ENCODE data around the gene IGIP. TPM values are rescaled to one million over a fixed set of nuclear protein-coding genes. Genes with fewer than 3 reads are reported as not detected.

The IGIP gene
- total and polyA plus RNA-seq, 9 donors, result 6.8 to 17.3 (median 12.9) TPM

GRCh38 chr5:140111859-140112551 lies 13.7 kb upstream of the IGIP start:
- H3K27ac ChIP-seq, result peak overlapping the region; percentile 82 to 89
- no peaks in the 10 kb centered on the region for H3K36me3 ChIP-seq
- TF ChIP-seq POLR2A (IDR thresholded peaks at IDR 0.05) (no peak), CTCF (IDR thresholded peaks at IDR 0.05) (no peak), EP300 (IDR thresholded peaks at IDR 0.05) (no peak)
- no peak for DNase-seq
- H3K4me3 ChIP-seq, result no peak overlapping the region
- 69 to 77% (median 71%) methylated on average over 8 of the region's 8 CpGs for WGBS, 3 donors
- peaks cover 17% of the 10 kb centered on the region for H3K4me1 ChIP-seq (ENCODE audit: insufficient read depth)
- no peaks in the 10 kb centered on the region for H3K27me3 ChIP-seq
- intact Hi-C loops (cut with DNase I), result no loop called here
- H3K9me3 ChIP-seq, result no peaks in the 10 kb centered on the region

- DNase-seq, result peak in 1 of 5 donors; percentile 23
- 3 to 12% (median 7%) methylated on average over 11 to 13 of the region's 13 CpGs for WGBS, 3 donors
- no peaks in the 10 kb centered on the region for H3K36me3 ChIP-seq
- peak overlapping the region; percentile 82 to 89 for H3K27ac ChIP-seq
- H3K4me3 ChIP-seq, result peak overlapping the region; percentile 67
- intact Hi-C loops (cut with DNase I), result no loop called here
- H3K9me3 ChIP-seq, result no peaks in the 10 kb centered on the region
- TF ChIP-seq CTCF (IDR thresholded peaks at IDR 0.05), result no peak
- TF ChIP-seq POLR2A (IDR thresholded peaks at IDR 0.05), result no peak
- no peak for TF ChIP-seq EP300 (IDR thresholded peaks at IDR 0.05)
- no peaks in the 10 kb centered on the region for H3K27me3 ChIP-seq
- H3K4me1 ChIP-seq (ENCODE audit: insufficient read depth), result peaks cover 19% of the 10 kb centered on the region
These were observed 13.0 kb upstream of the IGIP start for GRCh38 chr5:140112685-140113179.

GRCh38 chr5:140113180-140113698 lies 12.5 kb upstream of the IGIP start:
- H3K27me3 ChIP-seq, result no peaks in the 10 kb centered on the region
- no peaks in the 10 kb centered on the region for H3K36me3 ChIP-seq
- WGBS, 3 donors, result 0 to 2% (median 1%) methylated on average over 16 to 28 of the region's 28 CpGs
- peak overlapping the region; percentile 67 for H3K4me3 ChIP-seq
- H3K9me3 ChIP-seq, result no peaks in the 10 kb centered on the region
- H3K4me1 ChIP-seq (ENCODE audit: insufficient read depth), result peaks cover 19% of the 10 kb centered on the region
- peak overlapping the region; percentile 82 to 89 for H3K27ac ChIP-seq
- DNase-seq, result peak in 4 of 5 donors; percentile 21 to 54 (median 52)
- TF ChIP-seq CTCF (IDR thresholded peaks at IDR 0.05) (no peak), EP300 (IDR thresholded peaks at IDR 0.05) (no peak), POLR2A (IDR thresholded peaks at IDR 0.05) (no peak)
- intact Hi-C loops (cut with DNase I), result no loop called here

GRCh38 chr5:140113699-140114263 lies 12.0 kb upstream of the IGIP start, which contains the start of gene PURA:
Gene PURA (plus strand): TSS chr5:140114109. CDS start chr5:140114182, 73 bp downstream.
- WGBS, 3 donors, result 0 to 1% (median 0%) methylated on average over 31 to 60 of the region's 60 CpGs
- no peaks in the 10 kb centered on the region for H3K36me3 ChIP-seq
- no peaks in the 10 kb centered on the region for H3K27me3 ChIP-seq
- peak within 1 kb of the TSS; percentile 67 for H3K4me3 ChIP-seq
- peak within 1 kb of the TSS; percentile 82 to 89 for H3K27ac ChIP-seq
- no peaks in the 10 kb centered on the region for H3K9me3 ChIP-seq
- H3K4me1 ChIP-seq (ENCODE audit: insufficient read depth), result peaks cover 19% of the 10 kb centered on the region
- intact Hi-C loops (cut with DNase I), result no loop called here
- peak; percentile 96 to 98 (median 96) for DNase-seq
- TF ChIP-seq POLR2A (IDR thresholded peaks at IDR 0.05) (peak; percentile 73), CTCF (IDR thresholded peaks at IDR 0.05) (no peak), EP300 (IDR thresholded peaks at IDR 0.05) (no peak)
